IMR-90 (cell line): ENCODE data around the gene LPGAT1. TPM values are rescaled to one million over a fixed set of nuclear protein-coding genes. Genes with fewer than 3 reads are reported as not detected.

Experiments
- ATAC-seq: fragments of 200-7000 bp; cut with Tn5 transposase; 2 replicates; pipeline ENCODE4 v1.9.1; 2020; ENCODE audit warnings: low read depth, mild to moderate bottlenecking, moderate library complexity
- BruUV-seq: library from RNA; stranded (reverse); fragments of 400-500 nt; replicated peaks from 2 replicates; lab custom pipeline; 2021; lab: Mats Ljungman, UMichigan
- CTCF ChIA-PET: fragments of 300-600 bp; formaldehyde crosslinking; extraction: SDS; loops from one replicate; lab custom pipeline; 2021; ENCODE audit warnings: antibody characterized with exemption; lab: Yijun Ruan, JAX
- POLR2A ChIA-PET: fragments of 300-600 bp; sonication (Branson Sonifier 250); formaldehyde crosslinking; loops from one replicate; lab custom pipeline; 2022; ENCODE audit warnings: antibody characterized with exemption; ENCODE audit not compliant: unreplicated experiment; lab: Charles Lee
- DNase-seq: peaks from one replicate; pipeline ENCODE4 v3.0.0; 2013
- H2AFZ ChIP-seq: replicated peaks from 2 replicates; pipeline ENCODE3; 2013; ENCODE audit warnings: low read length, mild to moderate bottlenecking; ENCODE audit not compliant: poor library complexity
- H2AK5ac ChIP-seq: 2 replicates; pipeline ENCODE4 v1.6.1; 2013; ENCODE audit warnings: low read depth, low read length, inconsistent platforms
- H2AK9ac ChIP-seq: replicated peaks from 2 replicates; pipeline ENCODE3; 2013; ENCODE audit warnings: mild to moderate bottlenecking, low read depth, low read length, moderate library complexity; ENCODE audit not compliant: poor library complexity
- H2BK120ac ChIP-seq: 2 replicates; pipeline ENCODE4 v1.6.1; 2013; ENCODE audit warnings: low read depth, low read length, inconsistent platforms
- H2BK15ac ChIP-seq: 3 replicates; pipeline ENCODE4 v1.6.1; 2013; ENCODE audit warnings: low read depth, low read length, inconsistent platforms
- H2BK20ac ChIP-seq: 2 replicates; pipeline ENCODE4 v1.6.1; 2013; ENCODE audit warnings: low read depth, mild to moderate bottlenecking, inconsistent platforms, low read length, moderate library complexity
- H2BK5ac ChIP-seq: 2 replicates; pipeline ENCODE4 v1.6.1; 2013; ENCODE audit warnings: mild to moderate bottlenecking, low read depth, low read length, inconsistent platforms; ENCODE audit not compliant: poor library complexity, severe bottlenecking
- H3K14ac ChIP-seq: replicated peaks from 2 replicates; pipeline ENCODE4 v1.6.1; 2013; ENCODE audit warnings: low read depth, low read length, inconsistent platforms
- H3K18ac ChIP-seq: 2 replicates; pipeline ENCODE4 v1.6.1; 2013; ENCODE audit warnings: low read depth, low read length, control low read depth
- H3K23ac ChIP-seq: 2 replicates; pipeline ENCODE4 v1.6.1; 2013; ENCODE audit warnings: low read depth, low read length, inconsistent platforms
- H3K27ac ChIP-seq: 2 replicates; pipeline ENCODE4 v1.5.1; 2013; ENCODE audit warnings: mild to moderate bottlenecking, control low read depth, low read length; ENCODE audit not compliant: insufficient read depth
- H3K27me3 ChIP-seq: 2 replicates; pipeline ENCODE4 v1.6.1; 2013; ENCODE audit warnings: low read length; ENCODE audit not compliant: control insufficient read depth, insufficient read depth
- H3K36me3 ChIP-seq: 2 replicates; pipeline ENCODE4 v1.6.1; 2013; ENCODE audit warnings: low read length, mixed read lengths; ENCODE audit not compliant: control insufficient read depth, insufficient read depth
- H3K4ac ChIP-seq: 2 replicates; pipeline ENCODE4 v1.6.1; 2013; ENCODE audit warnings: low read depth, low read length, inconsistent platforms
- H3K4me1 ChIP-seq: 2 replicates; pipeline ENCODE4 v1.6.1; 2013; ENCODE audit warnings: low read length, mixed read lengths; ENCODE audit not compliant: control insufficient read depth, insufficient read depth
- H3K4me2 ChIP-seq: 2 replicates; pipeline ENCODE4 v1.6.1; 2013; ENCODE audit warnings: low read depth, mild to moderate bottlenecking, control low read depth, low read length, moderate library complexity
- H3K4me3 ChIP-seq: 2 replicates; pipeline ENCODE4 v1.5.1; 2013; ENCODE audit warnings: low read depth, mild to moderate bottlenecking, control low read depth, low read length, moderate library complexity; ENCODE audit not compliant: insufficient read depth
- H3K56ac ChIP-seq: 2 replicates; pipeline ENCODE4 v1.6.1; 2013; ENCODE audit warnings: low read length, inconsistent platforms; ENCODE audit not compliant: insufficient read depth; ENCODE audit errors: extremely low read depth
- H3K79me1 ChIP-seq, 2 experiments: 2 replicates each; pipeline ENCODE4 v1.6.1; 2013; ENCODE audit warnings: low read length in 2 of 2, inconsistent platforms in 1 of 2, low read depth in 1 of 2
- H3K9ac ChIP-seq: 2 replicates; pipeline ENCODE4 v1.6.1; 2013; ENCODE audit warnings: low read depth, low read length, control low read depth
- H3K9me1 ChIP-seq: 2 replicates; pipeline ENCODE4 v1.6.1; 2013; ENCODE audit warnings: low read length, inconsistent platforms; ENCODE audit not compliant: insufficient read depth
- H3K9me3 ChIP-seq: 2 replicates; pipeline ENCODE4 v1.6.1; 2013; ENCODE audit warnings: low read length; ENCODE audit not compliant: control insufficient read depth, insufficient read depth
- H4K20me1 ChIP-seq: 2 replicates; pipeline ENCODE4 v1.6.1; 2013; ENCODE audit warnings: low read length, inconsistent platforms; ENCODE audit not compliant: insufficient read depth
- H4K5ac ChIP-seq: 2 replicates; pipeline ENCODE4 v1.6.1; 2013; ENCODE audit warnings: mild to moderate bottlenecking, low read depth, low read length, control low read depth
- H4K8ac ChIP-seq, 2 experiments: 2 replicates each; pipeline ENCODE4 v1.6.1; 2013; ENCODE audit warnings: low read depth in 2 of 2, low read length in 2 of 2, control low read depth in 1 of 2, inconsistent platforms in 1 of 2
- H4K91ac ChIP-seq: 2 replicates; pipeline ENCODE4 v1.6.1; 2013; ENCODE audit warnings: low read depth, low read length, inconsistent platforms; ENCODE audit not compliant: insufficient read depth
- BHLHE40 ChIP-seq: fragments of 150-350 bp; IDR thresholded peaks from 2 replicates; pipeline ENCODE4 v1.6.1; 2016; ENCODE audit warnings: mild to moderate bottlenecking, low read depth, low read length
- CEBPB ChIP-seq: IDR thresholded peaks from 2 replicates; pipeline ENCODE4 v1.6.1; 2012; ENCODE audit warnings: low read depth, low read length, improper control_type of control experiment
- CHD1 ChIP-seq: IDR thresholded peaks from 2 replicates; pipeline ENCODE4 v1.6.1; 2012; ENCODE audit warnings: low read depth, low read length, improper control_type of control experiment
- CTCF ChIP-seq: conservative IDR thresholded peaks from 2 replicates; pipeline ENCODE4 v1.5.1; 2012; ENCODE audit warnings: mild to moderate bottlenecking, low read depth, low read length, improper control_type of control experiment
- ELK1 ChIP-seq: fragments of 150-350 bp; IDR thresholded peaks from 2 replicates; pipeline ENCODE4 v1.6.1; 2016; ENCODE audit warnings: low read depth, mild to moderate bottlenecking, low read length, moderate library complexity, borderline replicate concordance
- FOS ChIP-seq: fragments of 150-350 bp; IDR thresholded peaks from 2 replicates; pipeline ENCODE4 v1.6.1; 2016; ENCODE audit warnings: low read depth, low read length
- MAFK ChIP-seq: IDR thresholded peaks from 2 replicates; pipeline ENCODE4 v1.6.1; 2012; ENCODE audit warnings: low read depth, low read length, improper control_type of control experiment
- MAZ ChIP-seq: IDR thresholded peaks from 2 replicates; pipeline ENCODE4 v1.6.1; 2012; ENCODE audit warnings: low read depth, mild to moderate bottlenecking, low read length, improper control_type of control experiment, moderate library complexity, borderline replicate concordance
- MXI1 ChIP-seq: IDR thresholded peaks from 2 replicates; pipeline ENCODE4 v1.6.1; 2012; ENCODE audit warnings: low read depth, mild to moderate bottlenecking, low read length, moderate library complexity, borderline replicate concordance
- NFE2L2 ChIP-seq: fragments of 150-350 bp; IDR thresholded peaks from 2 replicates; pipeline ENCODE4 v1.6.1; 2016; ENCODE audit warnings: low read depth, mild to moderate bottlenecking, low read length
- POLR2A ChIP-seq: IDR thresholded peaks from 2 replicates; pipeline ENCODE4 v1.6.1; 2012; ENCODE audit warnings: mild to moderate bottlenecking, low read depth, low read length
- RAD21 ChIP-seq: IDR thresholded peaks from 2 replicates; pipeline ENCODE4 v1.6.1; 2012; ENCODE audit warnings: low read length, improper control_type of control experiment
- RCOR1 ChIP-seq: IDR thresholded peaks from 2 replicates; pipeline ENCODE4 v1.6.1; 2012; ENCODE audit warnings: mild to moderate bottlenecking, low read length, improper control_type of control experiment; ENCODE audit not compliant: insufficient replicate concordance
- SMC3 ChIP-seq: fragments of 150-350 bp; IDR thresholded peaks from 2 replicates; pipeline ENCODE4 v1.6.1; 2016; ENCODE audit warnings: low read depth, mild to moderate bottlenecking, antibody characterized with exemption, low read length, moderate library complexity
- USF2 ChIP-seq: fragments of 150-350 bp; IDR thresholded peaks from 2 replicates; pipeline ENCODE4 v1.6.1; 2017; ENCODE audit warnings: mild to moderate bottlenecking, antibody characterized with exemption, low read length, low read depth
- WGBS, 2 experiments: methylation state at CpG; one replicate each; pipeline versions ENCODE4 v1.1.5 to v1.1.7; 2013; ENCODE audit warnings: missing lambda C conversion rate in 2 of 2; ENCODE audit not compliant: insufficient read length in 1 of 2; ENCODE audit errors: extremely low coverage in 2 of 2; 5-methylcytosine and 5-hydroxymethylcytosine counted together
- dilution Hi-C: fragments of 300-500 bp; cut with HindIII; formaldehyde crosslinking; loops from one replicate; pipeline ENCODE4 v1.14.3; 2018; ENCODE audit warnings: low sequenced_read_pairs; ENCODE audit not compliant: unreplicated experiment
- in situ Hi-C: fragments of 300-500 bp; cut with MboI; formaldehyde crosslinking; loops from 3 replicates; pipeline ENCODE4 v1.14.3; 2019; ENCODE audit warnings: low sequenced_read_pairs, inconsistent platforms, mixed read lengths
- intact Hi-C: fragments of 100-400 bp; cut with micrococcal nuclease; formaldehyde crosslinking; loops from 2 replicates; pipeline ENCODE4 v1.10.0; 2022
- polyA plus RNA-seq, 3 experiments: library from polyadenylated mRNA; depleted of rRNA; stranded (reverse); fragments of >200 nt; gene quantifications; 2 replicates each; pipeline ENCODE4 v1.2.3, GENCODE V29; 2012; ENCODE audit warnings: low replicate concordance in 1 of 3
- total RNA-seq: library from RNA; depleted of rRNA; stranded (reverse); fragments of >200 nt; gene quantifications from 2 replicates; pipeline ENCODE4 v1.2.3, GENCODE V29; 2012

Gene LPGAT1
- total and polyA plus RNA-seq, 2 of the 4 experiments (the other 2 are of a cell fraction) = 6.7 to 13.6 TPM

- no peaks in the 10 kb centered on the region for H3K4me1 ChIP-seq
- no peak overlapping the region for H3K27ac ChIP-seq
- no peak overlapping the region for H2AK9ac ChIP-seq
- DNase-seq = no peak
- ChIA-PET POLR2A (no interaction called here), CTCF (interaction anchor here (0.6 to 0.7 kb wide), 2 partner anchors 12 to 29 kb away, joined by 3 to 4 read pairs; no protein-coding TSS in a partner anchor)
- H3K4ac ChIP-seq = no peak overlapping the region
- no peak overlapping the region for H3K9ac ChIP-seq
- H2BK15ac ChIP-seq = no peak overlapping the region
- H4K5ac ChIP-seq = no peak overlapping the region
- H2BK20ac ChIP-seq = no peak overlapping the region
- H3K4me3 ChIP-seq = no peak overlapping the region
- no peak for TF ChIP-seq SMC3
- TF ChIP-seq POLR2A = no peak
- TF ChIP-seq NFE2L2 = no peak
- no peak for TF ChIP-seq MXI1
- no peak for TF ChIP-seq RAD21
- TF ChIP-seq MAZ = no peak
- no peak for TF ChIP-seq CTCF
- TF ChIP-seq USF2 = no peak
- no peak for TF ChIP-seq MAFK
- no peak for TF ChIP-seq CHD1
- no peak for TF ChIP-seq CEBPB
- no peak for TF ChIP-seq BHLHE40
- no peak for TF ChIP-seq ELK1
- no peak for TF ChIP-seq FOS
- TF ChIP-seq RCOR1 = no peak
- in situ Hi-C loops = no loop called here
- no peak overlapping the region for H4K8ac ChIP-seq
- dilution Hi-C loops = no loop called here
- H3K9me1 ChIP-seq = no peaks in the 10 kb centered on the region
- H3K14ac ChIP-seq = no peak overlapping the region
- H3K23ac ChIP-seq = no peak overlapping the region
- H3K4me2 ChIP-seq = no peak overlapping the region
- no CpG with 5 or more reads among the region's 2 CpGs for WGBS, 2 experiments
- H3K27me3 ChIP-seq = peaks cover under 1% of the 10 kb centered on the region
- ATAC-seq = no peak
- no peaks in the 10 kb centered on the region for H3K36me3 ChIP-seq
- BruUV-seq = no TSS peak
- no peak overlapping the region for H2AK5ac ChIP-seq
- H4K20me1 ChIP-seq = no peaks in the 10 kb centered on the region
- intact Hi-C loops = no loop called here
- H3K18ac ChIP-seq = no peak overlapping the region
- no peaks in the 10 kb centered on the region for H3K9me3 ChIP-seq
- no peak overlapping the region for H3K56ac ChIP-seq
- no peak overlapping the region for H2BK120ac ChIP-seq
- H2BK5ac ChIP-seq = no peak overlapping the region
- no peak overlapping the region for H2AFZ ChIP-seq
- no peaks in the 10 kb centered on the region for H3K79me1 ChIP-seq
- no peak overlapping the region for H4K91ac ChIP-seq
These were observed 48.9 kb upstream of the LPGAT1 start for GRCh38 chr1:211879475-211879874.
